ENCODE data around the gene SPN. TPM values are rescaled to one million over a fixed set of nuclear protein-coding genes. Genes with fewer than 3 reads are reported as not detected.

Gene SPN
- total and polyA plus RNA-seq, 4 donors: 0.79 to 3.3 (median 0.92) TPM

GRCh38 chr16:29712809-29713208, 49.8 kb downstream of the SPN start:
- Histone ChIP-seq H3K27me3 (ENCODE audit: control insufficient read depth, insufficient read depth, low read length) (no peaks in the 10 kb centered on the region), H3K9me3 (ENCODE audit: control insufficient read depth, insufficient read depth, low read length) (no peaks in the 10 kb centered on the region), H3K4me1 (ENCODE audit: control insufficient read depth, insufficient read depth, low read length) (peaks cover 3% of the 10 kb centered on the region), H3K4me3 (ENCODE audit: low read depth, low read length) (no peak overlapping the region), H3K27ac (ENCODE audit: low read depth, low read length) (no peak overlapping the region), H3K36me3 (ENCODE audit: control insufficient read depth, insufficient read depth, low read length) (no peaks in the 10 kb centered on the region)
- DNase-seq (ENCODE audit: low read depth in 4 of 6, low spot score in 6 of 6): peak in 1 of 6 donors; percentile 18
- 90% methylated on average over 2 of the region's 4 CpGs for WGBS (ENCODE audit: insufficient coverage)

GRCh38 chr16:29714396-29714795, 51.3 kb downstream of the SPN start:
- Histone ChIP-seq H3K27ac (ENCODE audit: low read depth, low read length) (no peak overlapping the region), H3K27me3 (ENCODE audit: control insufficient read depth, insufficient read depth, low read length) (no peaks in the 10 kb centered on the region), H3K36me3 (ENCODE audit: control insufficient read depth, insufficient read depth, low read length) (no peaks in the 10 kb centered on the region), H3K9me3 (ENCODE audit: control insufficient read depth, insufficient read depth, low read length) (no peaks in the 10 kb centered on the region), H3K4me3 (ENCODE audit: low read depth, low read length) (no peak overlapping the region), H3K4me1 (ENCODE audit: control insufficient read depth, insufficient read depth, low read length) (peaks cover 3% of the 10 kb centered on the region)
- DNase-seq (ENCODE audit: low read depth in 4 of 6, low spot score in 6 of 6): no peak
- WGBS (ENCODE audit: insufficient coverage): no CpG with 5 or more reads among the region's 2 CpGs

- Histone ChIP-seq H3K36me3 (ENCODE audit: control insufficient read depth, insufficient read depth, low read length) (no peaks in the 10 kb centered on the region), H3K27me3 (ENCODE audit: control insufficient read depth, insufficient read depth, low read length) (no peaks in the 10 kb centered on the region), H3K27ac (ENCODE audit: low read depth, low read length) (no peak overlapping the region), H3K4me3 (ENCODE audit: low read depth, low read length) (no peak overlapping the region), H3K4me1 (ENCODE audit: control insufficient read depth, insufficient read depth, low read length) (peaks cover 3% of the 10 kb centered on the region), H3K9me3 (ENCODE audit: control insufficient read depth, insufficient read depth, low read length) (no peaks in the 10 kb centered on the region)
- WGBS (ENCODE audit: insufficient coverage): no CpG with 5 or more reads among the region's 1 CpG
- DNase-seq (ENCODE audit: low read depth in 4 of 6, low spot score in 6 of 6): no peak
Measured at GRCh38 chr16:29714972-29715371, 51.9 kb downstream of the SPN start.

- Histone ChIP-seq H3K36me3 (ENCODE audit: control insufficient read depth, insufficient read depth, low read length) (no peaks in the 10 kb centered on the region), H3K9me3 (ENCODE audit: control insufficient read depth, insufficient read depth, low read length) (no peaks in the 10 kb centered on the region), H3K27me3 (ENCODE audit: control insufficient read depth, insufficient read depth, low read length) (no peaks in the 10 kb centered on the region), H3K27ac (ENCODE audit: low read depth, low read length) (no peak overlapping the region), H3K4me3 (ENCODE audit: low read depth, low read length) (no peak overlapping the region), H3K4me1 (ENCODE audit: control insufficient read depth, insufficient read depth, low read length) (no peaks in the 10 kb centered on the region)
- WGBS (ENCODE audit: insufficient coverage): 93% methylated on average over 7 of the region's 7 CpGs
- DNase-seq (ENCODE audit: low read depth in 4 of 6, low spot score in 6 of 6): no peak
Measured at GRCh38 chr16:29717113-29717512, 54.1 kb downstream of the SPN start.

- Histone ChIP-seq H3K27ac (ENCODE audit: low read depth, low read length) (no peak overlapping the region), H3K36me3 (ENCODE audit: control insufficient read depth, insufficient read depth, low read length) (no peaks in the 10 kb centered on the region), H3K4me3 (ENCODE audit: low read depth, low read length) (no peak overlapping the region), H3K9me3 (ENCODE audit: control insufficient read depth, insufficient read depth, low read length) (no peaks in the 10 kb centered on the region), H3K27me3 (ENCODE audit: control insufficient read depth, insufficient read depth, low read length) (no peaks in the 10 kb centered on the region), H3K4me1 (ENCODE audit: control insufficient read depth, insufficient read depth, low read length) (no peaks in the 10 kb centered on the region)
- DNase-seq (ENCODE audit: low read depth in 4 of 6, low spot score in 6 of 6): no peak
- 22% methylated on average over 3 of the region's 4 CpGs for WGBS (ENCODE audit: insufficient coverage)
Measured at GRCh38 chr16:29719063-29719462, 56.0 kb downstream of the SPN start.

Other genes starting within 250 kb of the SPN start
- 10 to 100 TPM in 1 of 2 donors, 1 to 10 TPM in 1; 5.3 to 27.3 TPM for gene BOLA2, start 208.9 kb upstream of the SPN start, total RNA-seq
- gene BOLA2, start 208.9 kb upstream of the SPN start, polyA plus RNA-seq (ENCODE audit: insufficient read length in 2 of 2): 10 to 100 TPM in 1 of 2 donors, 1 to 10 TPM in 1; 9.4 to 16.6 TPM
- 10 to 100 TPM in 1 of 2 donors, 1 to 10 TPM in 1; 5.4 to 12.9 TPM for gene SLX1B, start 208.7 kb upstream of the SPN start, total RNA-seq
- gene SLX1B, start 208.7 kb upstream of the SPN start, polyA plus RNA-seq (ENCODE audit: insufficient read length in 2 of 2): 10 to 100 TPM in 1 of 2 donors, 1 to 10 TPM in 1; 2.6 to 20.6 TPM
- gene SULT1A4, start 203.3 kb upstream of the SPN start, total RNA-seq: 10 to 100 TPM in 1 of 2 donors, 1 to 10 TPM in 1; 3.1 to 22.8 TPM
- gene SULT1A4, start 203.3 kb upstream of the SPN start, polyA plus RNA-seq (ENCODE audit: insufficient read length in 2 of 2): 10 to 100 TPM in 1 of 2 donors, 1 to 10 TPM in 1; 4.9 to 16.1 TPM
- 10 to 100 TPM; 24.8 to 25.3 TPM for gene NPIPB12, start 156.8 kb upstream of the SPN start, total RNA-seq
- 10 to 100 TPM; 31.2 to 96.4 TPM for gene NPIPB12, start 156.8 kb upstream of the SPN start, polyA plus RNA-seq (ENCODE audit: insufficient read length in 2 of 2)
- gene QPRT, start 15.9 kb downstream of the SPN start, total RNA-seq: 10 to 100 TPM; 15.8 to 52.0 TPM
- gene QPRT, start 15.9 kb downstream of the SPN start, polyA plus RNA-seq (ENCODE audit: insufficient read length in 2 of 2): 10 to 100 TPM; 39.3 to 40.3 TPM
- gene C16orf54, start 82.7 kb downstream of the SPN start, total RNA-seq: 1 to 10 TPM in 1 of 2 donors, under 1 TPM in 1; 0.39 to 1.1 TPM
- gene C16orf54, start 82.7 kb downstream of the SPN start, polyA plus RNA-seq (ENCODE audit: insufficient read length in 2 of 2): under 1 TPM; 0.20 to 0.29 TPM
- not detected for gene ZG16, start 115.0 kb downstream of the SPN start, total RNA-seq
- under 1 TPM in 1 of 2 donors, not detected in 1; 0.05 TPM for gene ZG16, start 115.0 kb downstream of the SPN start, polyA plus RNA-seq (ENCODE audit: insufficient read length in 2 of 2)
- 10 to 100 TPM; 30.2 to 44.0 TPM for gene KIF22, start 127.5 kb downstream of the SPN start, total RNA-seq
- 10 to 100 TPM; 55.0 to 56.4 TPM for gene KIF22, start 127.5 kb downstream of the SPN start, polyA plus RNA-seq (ENCODE audit: insufficient read length in 2 of 2)
- gene MAZ, start 143.3 kb downstream of the SPN start, total RNA-seq: 100 to 1,000 TPM; 139 to 199 TPM
- 100 to 1,000 TPM; 519 to 532 TPM for gene MAZ, start 143.3 kb downstream of the SPN start, polyA plus RNA-seq (ENCODE audit: insufficient read length in 2 of 2)
- 10 to 100 TPM; 24.4 to 25.6 TPM for gene PRRT2, start 148.9 kb downstream of the SPN start, total RNA-seq
- 100 to 1,000 TPM; 226 to 244 TPM for gene PRRT2, start 148.9 kb downstream of the SPN start, polyA plus RNA-seq (ENCODE audit: insufficient read length in 2 of 2)
- gene PAGR1, start 152.9 kb downstream of the SPN start, total RNA-seq: 10 to 100 TPM in 1 of 2 donors, 1 to 10 TPM in 1; 8.2 to 48.5 TPM
- 10 to 100 TPM; 53.5 to 65.5 TPM for gene PAGR1, start 152.9 kb downstream of the SPN start, polyA plus RNA-seq (ENCODE audit: insufficient read length in 2 of 2)
- 10 to 100 TPM; 20.3 to 35.8 TPM for gene MVP, start 157.2 kb downstream of the SPN start, total RNA-seq
- gene MVP, start 157.2 kb downstream of the SPN start, polyA plus RNA-seq (ENCODE audit: insufficient read length in 2 of 2): 10 to 100 TPM; 11.8 to 14.9 TPM
- gene CDIPT, start 200.0 kb downstream of the SPN start, total RNA-seq: 10 to 100 TPM; 51.3 to 78.6 TPM
- gene CDIPT, start 200.0 kb downstream of the SPN start, polyA plus RNA-seq (ENCODE audit: insufficient read length in 2 of 2): 100 to 1,000 TPM; 103 to 121 TPM
- 10 to 100 TPM; 32.7 to 66.3 TPM for gene SEZ6L2, start 236.3 kb downstream of the SPN start, total RNA-seq
- 100 to 1,000 TPM; 138 to 155 TPM for gene SEZ6L2, start 236.3 kb downstream of the SPN start, polyA plus RNA-seq (ENCODE audit: insufficient read length in 2 of 2)
- 10 to 100 TPM in 1 of 2 donors, 1 to 10 TPM in 1; 4.2 to 15.1 TPM for gene ASPHD1, start 237.2 kb downstream of the SPN start, total RNA-seq
- 10 to 100 TPM; 49.8 to 52.7 TPM for gene ASPHD1, start 237.2 kb downstream of the SPN start, polyA plus RNA-seq (ENCODE audit: insufficient read length in 2 of 2)

All from spinal cord (tissue), 10 donors.